ENCODE results near the gene CLHC1.
"Not testable (repeated sequence)": the region's sequence is repeated elsewhere in the genome, so short reads cannot be mapped to it uniquely, and the experiment has no call there.

The CLHC1 gene

DNA sequence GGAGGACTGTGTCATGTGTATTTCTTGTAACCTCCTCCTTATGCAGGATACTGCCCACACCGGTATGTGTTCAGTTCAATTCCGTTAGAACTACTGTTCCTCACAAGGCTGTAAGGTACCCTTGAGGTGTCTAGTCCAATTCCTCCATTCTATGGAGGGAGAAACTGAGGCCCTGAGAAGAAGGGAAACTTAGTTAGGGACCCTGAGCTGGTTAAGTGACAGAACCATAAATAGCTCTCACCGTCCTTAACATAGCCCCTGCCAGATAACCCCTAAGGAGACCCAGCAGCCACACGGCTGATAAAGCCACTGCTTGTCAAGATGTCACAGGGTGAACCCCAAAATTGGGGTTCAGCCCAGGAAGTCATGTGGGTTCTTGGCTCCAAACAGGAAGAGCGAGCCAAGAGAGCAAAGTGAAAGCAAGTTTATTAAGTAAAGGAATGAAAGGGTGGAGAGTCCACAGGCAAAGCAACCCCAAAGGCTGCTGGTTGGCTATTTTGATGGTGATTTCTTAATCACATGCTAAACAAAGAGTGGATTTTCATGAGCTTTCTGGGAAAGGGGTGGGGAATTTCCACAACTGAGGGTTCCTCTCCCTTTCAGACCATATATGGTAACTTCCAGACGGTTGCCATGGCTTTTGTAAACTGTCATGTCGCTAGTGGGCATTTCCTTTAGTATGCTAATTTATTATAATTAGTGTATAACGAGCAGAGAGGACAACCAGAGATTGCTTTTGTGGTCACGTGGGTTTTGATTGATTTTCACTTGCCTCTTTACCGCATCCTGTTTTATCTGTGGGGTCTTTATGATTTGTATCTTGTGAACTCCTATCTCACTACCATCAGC, 98.4 kb downstream of the CLHC1 start:
- DNase-seq = no peak

DNA sequence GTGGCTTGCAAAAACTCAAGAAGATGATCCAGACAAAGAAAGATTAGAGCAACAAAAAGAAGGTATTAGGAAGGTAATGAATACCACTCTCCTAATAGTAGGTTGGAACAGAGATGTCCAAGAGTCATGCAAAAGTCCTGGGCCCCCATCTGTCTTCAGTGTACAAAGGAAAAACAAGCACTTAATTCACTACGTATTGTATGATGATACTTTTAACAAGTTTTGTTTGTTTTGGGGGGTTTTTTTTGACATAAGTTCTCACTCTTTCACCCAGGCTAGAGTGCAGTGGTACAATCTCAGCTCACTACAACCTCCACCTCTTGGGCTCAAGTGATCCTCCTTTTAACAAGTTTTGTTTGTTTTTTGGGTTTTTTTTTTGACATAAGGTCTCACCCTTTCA, 101.2 kb downstream of the CLHC1 start:
- DNase-seq = no peak

DNA sequence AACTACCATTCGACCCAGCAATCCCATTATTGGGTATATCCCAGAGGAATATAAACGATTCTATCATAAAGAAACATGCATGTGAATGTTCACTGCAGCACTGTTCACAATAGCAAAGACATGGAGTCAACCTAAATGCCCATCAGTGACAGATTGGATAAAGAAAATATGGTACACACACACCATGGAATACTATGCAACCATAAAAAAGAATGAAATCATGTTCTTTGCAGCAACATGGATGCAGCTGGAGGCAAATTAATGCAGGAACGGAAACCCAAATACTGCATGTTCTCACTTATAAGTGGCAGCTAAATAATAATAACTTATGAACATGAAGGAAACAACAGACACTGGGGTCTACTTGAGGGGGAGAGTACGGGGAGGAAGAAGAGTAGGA, 105.5 kb downstream of the CLHC1 start:
- DNase-seq = not testable (repeated sequence)

All from GDM1 (cell line).